Stimulated activated naive CD8-positive, alpha-beta T cell treated with anti-CD3 and anti-CD28 coated beads, Interleukin-15, amount 100 ng/mL, for 72 hours (primary cell): ENCODE measurements around the gene CCNQ.

Experiments
- ATAC-seq: fragments of 150-1000 bp; cut with Tn5 transposase; 2 replicates; pipeline ENCODE4 v1.10.0; 2021; ENCODE audit warnings: mild to moderate bottlenecking, moderate library complexity
- DNase-seq, 2 donors: peaks; one replicate each; pipeline ENCODE4 v3.0.0; 2021 to 2022
- H3K27ac Mint-ChIP-seq, 2 donors: one replicate each; pipeline ENCODE4 v1.8.0; 2022; ENCODE audit warnings: mild to moderate bottlenecking in 2 of 2, mixed read lengths in 2 of 2, moderate library complexity in 2 of 2
- H3K27me3 Mint-ChIP-seq: one replicate; pipeline ENCODE4 v1.8.0; 2022; ENCODE audit warnings: mixed read lengths
- H3K4me1 Mint-ChIP-seq: one replicate; pipeline ENCODE4 v1.8.0; 2022; ENCODE audit warnings: mild to moderate bottlenecking, mixed read lengths
- H3K4me3 Mint-ChIP-seq, 2 donors: one replicate each; pipeline ENCODE4 v1.8.0; 2022; ENCODE audit warnings: mild to moderate bottlenecking in 2 of 2, mixed read lengths in 2 of 2, moderate library complexity in 1 of 2
- H3K9me3 Mint-ChIP-seq, 2 donors: one replicate each; pipeline ENCODE4 v1.8.0; 2022; ENCODE audit warnings: mixed read lengths in 2 of 2

The CCNQ gene

GRCh38 chrX:153595859-153596857 is 2.8 kb downstream of the CCNQ start:
- Mint-ChIP-seq H3K4me1 (peaks cover 32% of the 10 kb centered on the region), H3K4me3 (no peak overlapping the region), H3K27me3 (no peaks in the 10 kb centered on the region), H3K9me3 (no peaks in the 10 kb centered on the region), H3K27ac (peak overlapping the region in 1 of 2 donors; percentile 61)
- ATAC-seq (no peak), DNase-seq (no peak)

GRCh38 chrX:153595387-153595786 is 3.6 kb downstream of the CCNQ start:
- no peaks in the 10 kb centered on the region for H3K27me3 Mint-ChIP-seq
- peaks cover 25% of the 10 kb centered on the region for H3K4me1 Mint-ChIP-seq
- no peak overlapping the region for H3K4me3 Mint-ChIP-seq
- ATAC-seq (no peak), DNase-seq (no peak)
- no peaks in the 10 kb centered on the region for H3K9me3 Mint-ChIP-seq
- H3K27ac Mint-ChIP-seq = peak overlapping the region; percentile 20 to 61

GRCh38 chrX:153593811-153594500 is 5.0 kb downstream of the CCNQ start:
- Mint-ChIP-seq H3K4me3 (no peak overlapping the region), H3K4me1 (peaks cover 19% of the 10 kb centered on the region), H3K27me3 (no peaks in the 10 kb centered on the region), H3K27ac (no peak overlapping the region), H3K9me3 (no peaks in the 10 kb centered on the region)
- ATAC-seq (no peak), DNase-seq (no peak)

- H3K9me3 Mint-ChIP-seq = no peaks in the 10 kb centered on the region
- peak overlapping the region in 1 of 2 donors; percentile 88 for H3K27ac Mint-ChIP-seq
- ATAC-seq (no peak), DNase-seq (no peak)
- no peak overlapping the region for H3K4me3 Mint-ChIP-seq
- peaks cover 17% of the 10 kb centered on the region for H3K4me1 Mint-ChIP-seq
- H3K27me3 Mint-ChIP-seq = no peaks in the 10 kb centered on the region
These were observed 5.8 kb downstream of the CCNQ start for GRCh38 chrX:153592966-153593688.

GRCh38 chrX:153592091-153592833 is 6.7 kb downstream of the CCNQ start:
- Mint-ChIP-seq H3K9me3 (no peaks in the 10 kb centered on the region), H3K27ac (no peak overlapping the region), H3K4me3 (no peak overlapping the region), H3K4me1 (peaks cover 8% of the 10 kb centered on the region), H3K27me3 (no peaks in the 10 kb centered on the region)
- ATAC-seq (no peak), DNase-seq (no peak)

- Mint-ChIP-seq H3K27ac (no peak overlapping the region), H3K4me3 (no peak overlapping the region), H3K9me3 (no peaks in the 10 kb centered on the region), H3K4me1 (peaks cover under 1% of the 10 kb centered on the region), H3K27me3 (no peaks in the 10 kb centered on the region)
- DNase-seq = no peak
- no peak for ATAC-seq
These were observed 7.7 kb downstream of the CCNQ start for GRCh38 chrX:153590961-153591956.

- H3K4me3 Mint-ChIP-seq = no peak overlapping the region
These were observed 10.0 kb downstream of the CCNQ start for GRCh38 chrX:153588782-153589446.

GRCh38 chrX:153588021-153588781 is 10.7 kb downstream of the CCNQ start:
- Mint-ChIP-seq H3K9me3 (no peaks in the 10 kb centered on the region), H3K4me3 (no peak overlapping the region), H3K27ac (no peak overlapping the region), H3K27me3 (no peaks in the 10 kb centered on the region), H3K4me1 (peaks cover 9% of the 10 kb centered on the region)
- no peak for DNase-seq
- ATAC-seq = no peak

More at GRCh38 chrX:153588782-153589446, 10.0 kb downstream of the CCNQ start:
- Mint-ChIP-seq H3K27me3 (no peaks in the 10 kb centered on the region), H3K9me3 (no peaks in the 10 kb centered on the region), H3K27ac (no peak overlapping the region), H3K4me1 (peaks cover 2% of the 10 kb centered on the region)
- no peak for DNase-seq
- peak; percentile 35 for ATAC-seq

GRCh38 chrX:153587342-153587741 is 11.6 kb downstream of the CCNQ start:
- H3K4me3 Mint-ChIP-seq = no peak overlapping the region
- ATAC-seq = no peak
- H3K9me3 Mint-ChIP-seq = no peaks in the 10 kb centered on the region
- H3K27ac Mint-ChIP-seq = no peak overlapping the region
- no peak for DNase-seq
- H3K27me3 Mint-ChIP-seq = no peaks in the 10 kb centered on the region
- H3K4me1 Mint-ChIP-seq = peaks cover 18% of the 10 kb centered on the region

- peaks cover 20% of the 10 kb centered on the region for H3K4me1 Mint-ChIP-seq
- no peak overlapping the region for H3K4me3 Mint-ChIP-seq
- ATAC-seq = no peak
- no peak overlapping the region for H3K27ac Mint-ChIP-seq
- no peak for DNase-seq
- H3K9me3 Mint-ChIP-seq = no peaks in the 10 kb centered on the region
- H3K27me3 Mint-ChIP-seq = no peaks in the 10 kb centered on the region
These were observed 13.1 kb downstream of the CCNQ start for GRCh38 chrX:153585827-153586226.

- DNase-seq (no peak), ATAC-seq (no peak)
- Mint-ChIP-seq H3K9me3 (no peaks in the 10 kb centered on the region), H3K27ac (peak overlapping the region in 1 of 2 donors; percentile 40), H3K4me1 (peaks cover 20% of the 10 kb centered on the region), H3K4me3 (peak overlapping the region; percentile 50 to 61), H3K27me3 (no peaks in the 10 kb centered on the region)
These were observed 15.5 kb downstream of the CCNQ start for GRCh38 chrX:153583433-153583832.

GRCh38 chrX:153582896-153583295 is 16.0 kb downstream of the CCNQ start:
- peak; percentile 45 to 67 for DNase-seq
- Mint-ChIP-seq H3K9me3 (no peaks in the 10 kb centered on the region), H3K27me3 (no peaks in the 10 kb centered on the region), H3K4me3 (peak overlapping the region; percentile 61 to 67), H3K4me1 (peaks cover 20% of the 10 kb centered on the region), H3K27ac (peak overlapping the region in 1 of 2 donors; percentile 80)
- ATAC-seq = peak; percentile 100
